GM12892 (cell line): ENCODE results near the gene RPP14.

Experiments
- POLR2A ChIP-seq: IDR thresholded peaks from 2 replicates; pipeline ENCODE4 v1.6.1; 2011; ENCODE audit warnings: low read depth, low read length, control low read depth
- POLR2AphosphoS5 ChIP-seq: IDR thresholded peaks from 2 replicates; pipeline ENCODE4 v1.6.1; 2011; ENCODE audit warnings: low read depth, low read length, control low read depth
- TAF1 ChIP-seq: IDR thresholded peaks from 2 replicates; pipeline ENCODE4 v1.6.1; 2011; ENCODE audit warnings: low read depth, mild to moderate bottlenecking, control low read depth, low read length, borderline replicate concordance

GRCh38 chr3:58260733-58261132 lies 45.3 kb upstream of the RPP14 start:
- TF ChIP-seq POLR2A (no peak), TAF1 (no peak), POLR2AphosphoS5 (no peak)
